IPS-NIHi11 (cell line): Measurements from ENCODE around the gene PCYT2.

Experiments
- DNase-seq: peaks from one replicate; pipeline ENCODE4 v3.0.0; 2012; ENCODE audit warnings: mixed read lengths, low spot score

Gene PCYT2

GRCh38 chr17:81942167-81942553 is 31.0 kb upstream of the PCYT2 start:
- DNase-seq, result no peak

GRCh38 chr17:81941484-81942166 is 30.4 kb upstream of the PCYT2 start:
- DNase-seq, result peak; percentile 50

DNA sequence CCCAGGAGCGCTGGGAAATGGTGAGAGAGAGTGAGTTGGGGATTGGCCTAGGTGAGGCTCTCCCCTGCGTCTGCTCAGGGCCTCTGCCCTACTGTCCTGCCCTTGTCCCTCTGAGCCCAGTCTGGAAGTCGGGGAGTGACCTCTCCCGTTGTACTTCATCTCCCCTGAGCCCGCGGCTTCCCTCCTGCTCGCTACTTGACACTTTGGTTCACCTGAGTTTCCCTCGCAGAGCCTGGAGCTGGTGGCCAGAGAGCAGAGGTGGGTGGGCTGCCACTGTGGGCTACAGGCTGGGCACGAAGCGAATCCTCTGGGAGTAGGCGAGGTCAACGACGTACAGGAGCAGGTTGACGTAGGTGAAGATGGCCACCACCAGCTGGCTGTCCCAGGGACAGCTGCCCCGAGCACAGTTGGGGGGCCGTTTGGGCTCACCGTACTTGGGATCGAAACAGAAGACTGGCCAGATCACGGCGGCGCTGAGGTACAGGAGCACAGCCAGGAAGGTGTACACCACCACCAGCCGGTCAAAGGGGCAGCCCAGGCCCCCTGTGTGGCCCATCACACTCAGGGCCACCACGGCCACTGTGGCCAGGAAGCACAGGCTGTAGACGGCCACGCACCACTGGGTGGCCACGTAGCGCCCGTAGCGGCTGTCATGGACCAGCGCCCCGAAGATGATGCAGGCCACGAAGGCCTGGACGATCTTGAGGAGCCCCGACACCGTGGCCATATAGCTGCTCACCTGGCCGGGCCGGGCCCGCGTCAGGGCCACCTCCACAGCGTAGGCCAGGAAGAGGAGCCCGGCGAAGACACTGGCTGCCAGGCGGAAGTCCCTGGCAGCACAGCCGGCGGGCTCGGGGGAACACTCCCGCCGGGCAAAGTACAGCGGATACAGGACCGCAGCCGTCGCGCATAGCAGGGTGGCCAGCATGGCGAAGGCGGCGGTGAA is 29.6 kb upstream of the PCYT2 start:
- no peak for DNase-seq

GRCh38 chr17:81939881-81940385 is 28.7 kb upstream of the PCYT2 start:
- DNase-seq, result no peak

DNA sequence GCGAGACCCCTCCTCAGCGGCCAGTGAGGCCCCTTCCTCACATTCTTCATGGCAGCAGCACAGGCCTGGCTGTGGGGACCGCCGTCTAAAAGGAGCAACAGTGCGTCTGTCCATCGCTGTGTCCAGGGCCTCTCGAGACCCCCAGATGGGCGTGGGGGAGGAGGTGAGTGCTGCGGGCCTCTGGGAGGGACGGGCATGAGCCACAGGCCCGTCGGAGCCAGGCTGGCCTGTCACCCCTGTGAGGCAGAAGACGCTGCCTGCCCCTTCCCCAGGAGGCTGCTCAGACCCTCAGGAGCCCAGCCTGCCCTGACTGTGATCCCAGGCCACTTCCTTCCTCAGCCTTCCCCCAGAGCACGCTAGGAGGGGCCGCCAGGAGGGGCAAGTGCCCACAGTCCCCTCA is 28.0 kb upstream of the PCYT2 start:
- DNase-seq, result no peak

- no peak for DNase-seq
Observed at GRCh38 chr17:81935709-81936084, 24.5 kb upstream of the PCYT2 start.

GRCh38 chr17:81934850-81935708 is 23.9 kb upstream of the PCYT2 start:
- DNase-seq, result no peak

- DNase-seq, result no peak
Observed at GRCh38 chr17:81934098-81934757, 23.0 kb upstream of the PCYT2 start.

DNA sequence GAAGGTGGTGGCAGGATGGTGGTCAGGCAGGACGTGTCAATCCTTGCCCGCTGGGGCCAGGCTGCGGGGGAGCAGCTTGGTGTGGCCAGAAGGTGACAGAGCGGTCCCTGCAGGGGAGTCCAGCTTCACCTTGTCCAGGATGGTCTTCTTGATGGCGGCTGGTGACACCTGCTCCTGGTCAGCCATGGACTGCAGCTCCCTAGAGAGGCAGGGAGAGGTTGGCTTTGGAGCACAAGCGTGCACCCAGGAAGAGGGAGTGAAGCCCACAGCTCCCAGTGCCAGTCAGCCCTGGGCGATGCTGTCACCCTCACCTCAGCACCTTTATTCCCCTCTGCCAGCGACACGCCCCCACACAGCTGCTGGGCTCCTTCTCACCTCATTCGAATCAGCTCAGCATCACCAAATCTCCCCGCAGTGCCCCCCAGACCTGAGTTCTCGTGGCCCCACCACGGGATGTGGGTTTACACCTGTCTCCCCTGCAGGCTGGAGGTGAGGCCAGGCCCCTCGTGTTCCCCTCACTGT is 22.0 kb upstream of the PCYT2 start:
- no peak for DNase-seq

- no peak for DNase-seq
Observed at GRCh38 chr17:81932333-81932983, 21.3 kb upstream of the PCYT2 start.

GRCh38 chr17:81931557-81932332 is 20.5 kb upstream of the PCYT2 start:
- no peak for DNase-seq

GRCh38 chr17:81931189-81931556 is 20.0 kb upstream of the PCYT2 start:
- no peak for DNase-seq

DNA sequence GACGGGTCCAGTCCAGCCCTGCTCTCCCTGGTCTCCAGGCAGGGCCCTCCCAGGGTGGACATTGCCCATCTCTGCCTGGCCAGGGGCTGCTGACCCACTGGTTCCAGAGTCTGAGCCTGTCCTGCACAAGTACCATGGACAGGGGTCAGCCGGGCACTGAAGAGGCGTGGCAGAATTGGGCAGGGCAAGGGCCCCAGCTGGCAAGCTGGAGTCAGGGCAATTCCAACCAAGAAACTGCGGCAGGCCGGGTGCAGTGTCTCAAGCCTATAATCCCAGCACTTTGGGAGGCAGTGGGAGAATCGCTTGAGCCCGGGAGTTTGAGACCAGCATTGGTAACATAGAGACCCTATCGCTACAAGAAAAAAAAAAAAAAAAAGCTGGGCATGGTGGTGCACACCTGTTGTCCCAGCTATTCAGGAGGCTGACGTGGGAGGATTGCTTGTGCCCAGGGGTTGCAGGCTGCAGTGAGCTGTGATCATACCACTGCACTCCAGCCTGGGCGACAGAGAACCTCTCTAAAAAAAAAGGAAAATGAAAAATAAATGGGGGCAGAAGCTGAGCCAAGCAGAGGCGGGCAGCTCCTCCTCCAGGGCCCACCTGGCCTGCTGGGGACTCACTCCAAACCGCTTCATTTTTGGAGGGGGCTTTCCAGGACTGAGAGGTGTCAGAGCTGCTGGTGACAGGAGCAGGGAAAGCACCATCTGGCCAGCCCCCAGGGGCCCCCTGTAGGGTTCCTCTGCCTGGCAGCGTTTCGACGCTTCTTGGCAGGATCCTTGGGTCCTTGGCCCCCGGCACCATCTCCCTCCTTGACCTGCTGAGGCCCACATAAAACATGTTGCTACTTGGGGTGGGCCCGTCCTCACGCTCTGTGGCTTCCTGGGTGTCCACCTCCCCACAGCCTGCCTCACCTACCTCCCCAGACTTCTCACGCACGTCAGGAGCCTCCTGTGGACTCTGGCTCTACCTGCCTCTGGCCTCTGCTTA is 19.2 kb upstream of the PCYT2 start:
- peak; percentile 30 for DNase-seq

DNA sequence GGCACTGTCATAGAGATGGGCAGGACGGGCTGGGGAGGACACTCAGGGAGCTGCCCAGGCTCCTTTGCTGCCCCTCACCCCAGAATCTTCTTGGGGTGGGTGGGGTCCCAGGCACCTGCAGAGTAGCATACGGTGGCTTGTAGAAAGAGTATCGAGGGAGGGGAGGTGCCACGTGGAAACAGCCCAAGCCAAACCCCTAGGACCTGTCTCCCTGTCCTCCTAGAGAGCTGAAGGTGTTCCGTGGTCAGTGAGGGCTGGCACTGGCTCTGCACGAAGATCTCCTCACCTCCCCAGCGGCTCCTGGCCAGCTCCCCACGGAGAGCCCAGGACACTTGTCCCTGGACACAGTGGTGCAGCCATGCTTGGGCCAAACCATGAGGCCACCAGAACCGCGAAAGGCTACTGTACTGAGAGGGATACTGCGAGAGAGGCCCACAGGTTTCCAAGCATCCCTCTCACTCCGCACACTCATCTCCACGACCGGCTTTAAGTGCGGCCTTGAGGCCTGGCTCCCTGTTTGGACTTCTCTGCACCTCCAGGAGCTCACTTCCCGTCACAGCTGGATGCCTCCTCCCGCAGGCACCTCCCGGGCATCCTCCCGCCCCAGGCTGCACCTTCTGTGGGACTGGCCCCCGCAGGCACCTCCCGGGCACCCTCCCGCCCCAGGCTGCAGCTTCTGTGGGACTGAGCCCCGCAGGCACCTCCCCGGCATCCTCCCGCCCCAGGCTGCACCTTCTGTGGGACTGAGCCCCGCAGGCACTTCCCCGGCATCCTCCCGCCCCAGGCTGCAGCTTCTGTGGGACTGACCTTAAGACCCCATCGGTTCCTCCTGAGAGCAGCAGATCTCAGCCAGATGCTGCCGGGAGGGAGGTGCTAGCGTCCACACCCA is 18.3 kb upstream of the PCYT2 start:
- no peak for DNase-seq

- peak; percentile 25 for DNase-seq
Observed at GRCh38 chr17:81928544-81929252, 17.5 kb upstream of the PCYT2 start.

DNA sequence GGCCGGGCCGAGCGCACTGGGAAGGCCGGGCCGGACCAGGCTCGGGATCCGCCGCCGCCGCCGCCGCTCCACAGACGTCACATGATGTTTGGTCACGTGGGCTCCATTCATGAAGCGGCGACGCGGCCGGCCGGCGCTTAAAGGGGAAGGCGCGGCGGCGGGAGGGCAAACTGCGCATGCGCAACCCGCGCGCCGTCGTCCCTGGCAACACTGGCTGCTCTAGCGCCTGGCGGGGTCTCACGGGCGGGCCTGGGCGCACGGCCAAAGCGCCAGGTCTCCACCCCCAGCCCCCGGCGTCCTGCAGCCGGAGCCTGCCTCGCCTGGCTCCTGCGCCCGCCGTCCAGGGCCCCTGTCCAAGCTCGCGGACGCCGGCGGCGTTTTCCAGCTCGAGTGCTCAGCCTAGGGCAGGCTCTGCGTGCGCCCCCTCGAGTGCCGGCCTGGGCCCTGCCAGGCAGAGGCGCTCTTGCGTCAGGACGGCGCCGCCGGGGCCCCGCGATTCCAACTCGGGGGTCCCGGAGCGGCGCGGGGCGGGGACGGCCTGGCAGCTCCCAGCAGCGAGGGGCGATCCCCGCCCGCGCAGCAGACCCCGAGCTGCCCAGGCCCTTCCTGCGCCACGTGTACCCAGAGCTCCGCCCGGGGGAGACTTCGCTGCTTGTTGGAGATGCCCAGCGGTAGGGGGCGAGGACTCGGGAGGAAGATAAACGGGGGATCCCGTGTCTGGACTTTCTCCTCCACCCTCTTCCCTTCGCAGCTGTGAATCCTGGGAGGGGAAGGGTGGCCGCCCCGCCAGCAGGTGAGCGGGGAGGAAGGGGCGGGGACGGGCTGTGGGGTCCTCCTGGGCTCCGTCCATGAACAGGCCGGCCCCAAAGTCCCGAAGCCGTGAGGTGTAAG is 16.7 kb upstream of the PCYT2 start, which contains the start of gene MAFG:
Gene MAFG, minus strand, starts transcription at position 83 of the 891 bp plus-strand sequence. CDS start 4,550 bp downstream, outside the sequence.
- DNase-seq, result peak; percentile 98
